ENCODE data around the gene LYSMD4.

LYSMD4 gene

GRCh38 chr15:99732124-99732750, 1.0 kb downstream of the LYSMD4 start:
- peak; percentile 49 for DNase-seq (ENCODE audit: low read depth)
- no peak for TF ChIP-seq MYC (IDR thresholded peaks at IDR 0.05; ENCODE audit: low read depth, low read length)
- TF ChIP-seq CTCF (IDR thresholded peaks at IDR 0.05; ENCODE audit: low read depth, low read length): no peak
- TF ChIP-seq POLR2A (IDR thresholded peaks at IDR 0.05; ENCODE audit: extremely low read depth, insufficient read length): no peak
- TF ChIP-seq MAX (IDR thresholded peaks at IDR 0.05; ENCODE audit: low read depth, low read length): no peak
- peak overlapping the region; percentile 58 for H3K4me3 ChIP-seq (ENCODE audit: low read depth, low read length)

- H3K4me3 ChIP-seq (ENCODE audit: low read depth, low read length): peak overlapping the region; percentile 58
- DNase-seq (ENCODE audit: low read depth): peak; percentile 19
- no peak for TF ChIP-seq CTCF (IDR thresholded peaks at IDR 0.05; ENCODE audit: low read depth, low read length)
Measured at GRCh38 chr15:99731336-99732123, 1.7 kb downstream of the LYSMD4 start.

GRCh38 chr15:99729920-99730319, 3.3 kb downstream of the LYSMD4 start:
- no peak overlapping the region for H3K4me3 ChIP-seq (ENCODE audit: low read depth, low read length)
- TF ChIP-seq MYC (IDR thresholded peaks at IDR 0.05; ENCODE audit: low read depth, low read length): no peak
- peak; percentile 50 for TF ChIP-seq CTCF (IDR thresholded peaks at IDR 0.05; ENCODE audit: low read depth, low read length)
- no peak for TF ChIP-seq POLR2A (IDR thresholded peaks at IDR 0.05; ENCODE audit: extremely low read depth, insufficient read length)
- TF ChIP-seq MAX (IDR thresholded peaks at IDR 0.05; ENCODE audit: low read depth, low read length): 0 out of 2 replicates have a peak, but pooled peaks have one; percentile 17
- peak; percentile 56 for DNase-seq (ENCODE audit: low read depth)

- DNase-seq (ENCODE audit: low read depth): no peak
- no peak for TF ChIP-seq POLR2A (IDR thresholded peaks at IDR 0.05; ENCODE audit: extremely low read depth, insufficient read length)
- no peak for TF ChIP-seq MAX (IDR thresholded peaks at IDR 0.05; ENCODE audit: low read depth, low read length)
- no peak for TF ChIP-seq CTCF (IDR thresholded peaks at IDR 0.05; ENCODE audit: low read depth, low read length)
- no peak for TF ChIP-seq MYC (IDR thresholded peaks at IDR 0.05; ENCODE audit: low read depth, low read length)
- H3K4me3 ChIP-seq (ENCODE audit: low read depth, low read length): no peak overlapping the region
Measured at GRCh38 chr15:99729327-99729726, 3.9 kb downstream of the LYSMD4 start.

- H3K4me3 ChIP-seq (ENCODE audit: low read depth, low read length): no peak overlapping the region
- TF ChIP-seq MAX (IDR thresholded peaks at IDR 0.05; ENCODE audit: low read depth, low read length) (no peak), CTCF (IDR thresholded peaks at IDR 0.05; ENCODE audit: low read depth, low read length) (no peak), MYC (IDR thresholded peaks at IDR 0.05; ENCODE audit: low read depth, low read length) (no peak), POLR2A (IDR thresholded peaks at IDR 0.05; ENCODE audit: extremely low read depth, insufficient read length) (no peak)
- DNase-seq (ENCODE audit: low read depth): no peak
Measured at GRCh38 chr15:99728916-99729315, 4.3 kb downstream of the LYSMD4 start.
